Measurements from ENCODE around the gene CFAP57.

The CFAP57 gene

DNA sequence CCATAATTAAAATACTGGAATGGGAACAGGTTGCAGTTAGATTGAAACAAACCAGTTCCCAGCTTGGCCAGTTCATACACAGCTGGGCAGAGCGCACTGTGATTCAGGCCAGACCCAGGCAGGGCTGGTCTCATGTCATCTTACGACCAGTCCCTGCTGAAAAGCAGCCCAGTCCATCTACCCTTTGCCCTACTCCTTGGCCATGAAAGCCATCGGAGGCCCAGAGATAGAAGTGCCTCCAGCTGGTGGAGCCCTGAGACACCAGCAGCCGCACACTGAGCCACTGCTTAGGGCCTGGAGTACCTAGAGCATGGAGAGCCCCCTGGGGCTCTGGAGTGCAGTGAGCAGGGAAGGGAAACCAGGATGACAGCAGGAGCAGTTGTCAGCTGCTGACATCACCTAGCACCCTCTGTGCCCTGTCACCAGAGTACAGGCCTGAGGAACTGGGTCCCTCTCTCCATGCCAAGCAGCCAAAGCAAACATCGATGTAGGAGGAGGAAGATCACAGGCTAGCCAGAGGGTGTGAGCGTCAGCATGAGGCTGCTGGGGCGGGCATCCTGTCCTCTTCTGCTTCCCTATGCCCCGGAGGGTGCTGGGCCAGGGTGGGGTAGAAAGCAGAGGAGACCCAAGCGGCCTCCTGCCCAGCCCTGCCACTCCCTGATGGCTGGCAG, 63.5 kb downstream of the CFAP57 start:
- no peaks in the 10 kb centered on the region for H3K4me1 ChIP-seq (ENCODE audit: control insufficient read depth, insufficient read depth, low read length, poor library complexity, severe bottlenecking)
- H3K9me3 ChIP-seq (ENCODE audit: control insufficient read depth, low read length): no peaks in the 10 kb centered on the region
- no peak overlapping the region for H3K4me3 ChIP-seq (ENCODE audit: insufficient read depth, low read depth, low read length, poor library complexity, severe bottlenecking)
- no peaks in the 10 kb centered on the region for H3K27me3 ChIP-seq (replicated peaks; ENCODE audit: control insufficient read depth, insufficient read depth, low read length, poor library complexity, severe bottlenecking)
- H3K27ac ChIP-seq (ENCODE audit: insufficient read depth, low read length, poor library complexity, severe bottlenecking): no peak overlapping the region
- H3K36me3 ChIP-seq (ENCODE audit: control insufficient read depth, insufficient read depth, low read length): no peaks in the 10 kb centered on the region
- DNase-seq: no peak

DNA sequence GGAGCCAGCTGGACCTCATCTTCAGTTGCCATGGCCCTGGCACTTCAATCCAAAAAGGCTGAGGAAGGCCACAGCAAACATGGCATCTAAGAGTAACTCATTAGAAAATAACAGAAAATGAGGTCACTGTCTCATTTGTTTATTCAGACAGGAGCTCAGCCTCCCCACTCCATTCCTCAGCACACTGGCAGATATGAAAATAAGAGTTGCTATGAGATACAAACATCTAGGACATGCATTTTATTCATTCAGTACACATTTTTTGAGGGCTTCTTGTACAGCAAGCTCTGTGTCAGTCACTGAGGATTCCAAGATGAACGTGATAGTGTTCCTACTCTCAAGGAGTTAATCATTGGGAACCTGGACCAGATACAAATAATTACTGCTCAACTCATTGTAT, 65.0 kb downstream of the CFAP57 start:
- H3K4me3 ChIP-seq (ENCODE audit: insufficient read depth, low read depth, low read length, poor library complexity, severe bottlenecking): no peak overlapping the region

DNA sequence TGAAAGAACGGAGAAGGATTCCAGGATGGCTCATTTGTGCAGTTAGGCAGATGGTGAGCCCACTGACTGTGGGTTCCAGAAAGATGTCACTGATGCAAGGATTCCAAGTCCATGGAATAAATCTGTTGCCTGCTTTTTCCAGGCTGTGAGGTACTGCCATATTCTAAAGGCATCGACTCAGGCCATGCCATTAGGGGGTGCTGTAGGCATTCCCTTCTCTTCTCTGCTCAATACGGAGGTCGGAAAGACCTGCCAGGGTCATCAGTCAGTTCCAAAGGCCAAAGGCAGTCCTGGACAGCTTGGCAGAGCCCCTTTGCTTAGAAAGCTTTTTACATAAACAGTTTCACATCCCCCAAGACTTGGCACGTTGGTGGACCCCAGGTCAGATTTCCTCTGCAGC, 66.0 kb downstream of the CFAP57 start:
- no peaks in the 10 kb centered on the region for H3K36me3 ChIP-seq (ENCODE audit: control insufficient read depth, insufficient read depth, low read length)
- no peak for DNase-seq

More for the DNA sequence above, 65.0 kb downstream of the CFAP57 start:
- Histone ChIP-seq H3K27me3 (replicated peaks; ENCODE audit: control insufficient read depth, insufficient read depth, low read length, poor library complexity, severe bottlenecking) (no peaks in the 10 kb centered on the region), H3K27ac (ENCODE audit: insufficient read depth, low read length, poor library complexity, severe bottlenecking) (no peak overlapping the region), H3K36me3 (ENCODE audit: control insufficient read depth, insufficient read depth, low read length) (no peaks in the 10 kb centered on the region), H3K4me1 (ENCODE audit: control insufficient read depth, insufficient read depth, low read length, poor library complexity, severe bottlenecking) (no peaks in the 10 kb centered on the region), H3K9me3 (ENCODE audit: control insufficient read depth, low read length) (no peaks in the 10 kb centered on the region)
- no peak for DNase-seq

DNA sequence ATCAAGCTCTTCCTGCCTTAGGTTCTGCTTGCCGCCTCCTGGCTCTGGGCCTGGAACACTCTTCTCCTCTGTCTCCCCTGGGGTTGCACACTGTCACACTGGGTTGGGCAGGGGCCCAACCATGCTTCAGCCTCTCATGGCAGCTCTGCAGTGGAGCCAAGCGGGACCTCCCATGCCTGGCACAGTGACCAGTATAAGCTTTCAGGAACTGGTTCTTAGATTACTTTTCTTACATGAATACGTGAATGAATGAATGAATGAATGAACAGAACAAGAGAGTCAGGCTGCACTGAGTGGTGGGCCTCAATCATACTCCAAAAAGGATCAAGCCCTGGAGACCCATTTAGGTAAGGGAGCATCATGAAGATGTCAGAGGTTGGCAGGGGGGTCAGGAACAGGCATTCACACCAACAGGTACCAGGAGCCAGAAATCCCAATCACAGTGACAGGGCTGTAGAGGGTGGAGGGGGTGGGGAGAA, 66.9 kb downstream of the CFAP57 start:
- Histone ChIP-seq H3K4me3 (ENCODE audit: insufficient read depth, low read depth, low read length, poor library complexity, severe bottlenecking) (no peak overlapping the region), H3K9me3 (ENCODE audit: control insufficient read depth, low read length) (no peaks in the 10 kb centered on the region), H3K36me3 (ENCODE audit: control insufficient read depth, insufficient read depth, low read length) (no peaks in the 10 kb centered on the region), H3K27ac (ENCODE audit: insufficient read depth, low read length, poor library complexity, severe bottlenecking) (no peak overlapping the region), H3K4me1 (ENCODE audit: control insufficient read depth, insufficient read depth, low read length, poor library complexity, severe bottlenecking) (no peaks in the 10 kb centered on the region), H3K27me3 (replicated peaks; ENCODE audit: control insufficient read depth, insufficient read depth, low read length, poor library complexity, severe bottlenecking) (no peaks in the 10 kb centered on the region)
- no peak for DNase-seq

More for the DNA sequence above, 66.0 kb downstream of the CFAP57 start:
- H3K27ac ChIP-seq (ENCODE audit: insufficient read depth, low read length, poor library complexity, severe bottlenecking): no peak overlapping the region
- no peaks in the 10 kb centered on the region for H3K9me3 ChIP-seq (ENCODE audit: control insufficient read depth, low read length)
- no peak overlapping the region for H3K4me3 ChIP-seq (ENCODE audit: insufficient read depth, low read depth, low read length, poor library complexity, severe bottlenecking)
- no peaks in the 10 kb centered on the region for H3K4me1 ChIP-seq (ENCODE audit: control insufficient read depth, insufficient read depth, low read length, poor library complexity, severe bottlenecking)
- no peaks in the 10 kb centered on the region for H3K27me3 ChIP-seq (replicated peaks; ENCODE audit: control insufficient read depth, insufficient read depth, low read length, poor library complexity, severe bottlenecking)

DNA sequence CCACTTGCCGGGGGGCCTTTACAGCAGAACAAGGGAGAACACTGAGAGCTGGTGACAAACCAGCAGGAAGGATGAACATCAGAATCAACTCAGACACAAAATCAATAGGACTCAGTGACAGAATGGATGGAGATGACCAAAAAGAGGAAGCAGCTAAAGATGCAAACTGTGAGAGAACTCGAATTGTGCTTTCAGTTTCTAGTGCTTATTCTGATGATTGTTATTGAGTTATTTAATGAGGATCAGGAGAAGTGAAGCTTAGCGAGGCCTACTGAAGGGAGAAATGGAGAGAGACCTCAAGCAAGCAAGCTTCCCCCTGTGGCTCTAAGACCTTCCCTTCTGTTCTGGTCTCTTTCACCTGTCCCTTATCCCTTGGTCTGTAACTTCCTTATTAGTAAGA, 67.4 kb downstream of the CFAP57 start:
- Histone ChIP-seq H3K27ac (ENCODE audit: insufficient read depth, low read length, poor library complexity, severe bottlenecking) (no peak overlapping the region), H3K36me3 (ENCODE audit: control insufficient read depth, insufficient read depth, low read length) (no peaks in the 10 kb centered on the region), H3K4me1 (ENCODE audit: control insufficient read depth, insufficient read depth, low read length, poor library complexity, severe bottlenecking) (no peaks in the 10 kb centered on the region), H3K4me3 (ENCODE audit: insufficient read depth, low read depth, low read length, poor library complexity, severe bottlenecking) (no peak overlapping the region), H3K27me3 (replicated peaks; ENCODE audit: control insufficient read depth, insufficient read depth, low read length, poor library complexity, severe bottlenecking) (no peaks in the 10 kb centered on the region), H3K9me3 (ENCODE audit: control insufficient read depth, low read length) (no peaks in the 10 kb centered on the region)
- DNase-seq: no peak

DNA sequence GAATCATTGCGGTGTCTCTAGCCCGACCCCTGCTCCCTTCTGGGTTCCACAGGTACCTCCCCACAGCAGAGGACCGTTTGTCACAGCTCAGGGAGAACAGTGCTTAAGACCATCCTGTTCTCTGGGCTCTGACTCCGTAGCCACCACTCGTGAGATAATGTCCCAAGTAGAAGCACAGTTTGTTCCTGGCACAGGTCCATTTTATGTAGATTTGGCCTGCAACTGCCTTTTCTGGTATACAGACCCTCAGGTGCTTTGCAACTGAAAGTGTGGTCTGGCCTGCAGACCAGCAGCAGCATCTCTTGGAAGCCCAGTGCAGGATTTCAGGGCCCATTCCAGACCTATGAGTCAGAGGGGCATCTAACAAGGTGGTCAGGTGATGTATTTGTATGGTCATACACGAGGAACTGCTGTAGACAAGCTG, 69.3 kb downstream of the CFAP57 start:
- H3K9me3 ChIP-seq (ENCODE audit: control insufficient read depth, low read length): no peaks in the 10 kb centered on the region
- H3K4me1 ChIP-seq (ENCODE audit: control insufficient read depth, insufficient read depth, low read length, poor library complexity, severe bottlenecking): no peaks in the 10 kb centered on the region
- no peak overlapping the region for H3K27ac ChIP-seq (ENCODE audit: insufficient read depth, low read length, poor library complexity, severe bottlenecking)
- no peak overlapping the region for H3K4me3 ChIP-seq (ENCODE audit: insufficient read depth, low read depth, low read length, poor library complexity, severe bottlenecking)
- H3K36me3 ChIP-seq (ENCODE audit: control insufficient read depth, insufficient read depth, low read length): no peaks in the 10 kb centered on the region
- no peak for DNase-seq
- no peaks in the 10 kb centered on the region for H3K27me3 ChIP-seq (replicated peaks; ENCODE audit: control insufficient read depth, insufficient read depth, low read length, poor library complexity, severe bottlenecking)

DNA sequence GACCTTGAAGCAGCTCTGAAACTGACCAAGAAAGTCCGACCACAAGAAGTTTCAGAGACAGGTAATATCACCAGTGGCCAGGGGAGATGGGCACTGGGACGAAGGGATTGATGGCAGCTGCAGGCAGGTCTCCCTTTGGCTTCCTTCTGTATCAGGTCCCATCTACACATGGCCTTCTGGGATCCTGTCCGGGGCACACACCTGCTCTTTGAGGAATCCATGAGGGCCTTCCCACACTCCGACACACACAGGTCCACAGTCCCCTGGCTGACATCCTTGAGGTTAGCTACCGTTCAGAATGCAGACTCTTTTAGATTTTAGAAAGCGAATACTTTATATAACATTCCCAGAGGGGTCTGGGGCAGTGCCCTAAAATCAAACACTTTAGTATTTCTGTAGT, 71.2 kb downstream of the CFAP57 start:
- H3K36me3 ChIP-seq (ENCODE audit: control insufficient read depth, insufficient read depth, low read length): no peaks in the 10 kb centered on the region
- no peak for DNase-seq
- no peak overlapping the region for H3K27ac ChIP-seq (ENCODE audit: insufficient read depth, low read length, poor library complexity, severe bottlenecking)
- H3K4me3 ChIP-seq (ENCODE audit: insufficient read depth, low read depth, low read length, poor library complexity, severe bottlenecking): no peak overlapping the region
- no peaks in the 10 kb centered on the region for H3K4me1 ChIP-seq (ENCODE audit: control insufficient read depth, insufficient read depth, low read length, poor library complexity, severe bottlenecking)
- H3K9me3 ChIP-seq (ENCODE audit: control insufficient read depth, low read length): no peaks in the 10 kb centered on the region
- no peaks in the 10 kb centered on the region for H3K27me3 ChIP-seq (replicated peaks; ENCODE audit: control insufficient read depth, insufficient read depth, low read length, poor library complexity, severe bottlenecking)

DNA sequence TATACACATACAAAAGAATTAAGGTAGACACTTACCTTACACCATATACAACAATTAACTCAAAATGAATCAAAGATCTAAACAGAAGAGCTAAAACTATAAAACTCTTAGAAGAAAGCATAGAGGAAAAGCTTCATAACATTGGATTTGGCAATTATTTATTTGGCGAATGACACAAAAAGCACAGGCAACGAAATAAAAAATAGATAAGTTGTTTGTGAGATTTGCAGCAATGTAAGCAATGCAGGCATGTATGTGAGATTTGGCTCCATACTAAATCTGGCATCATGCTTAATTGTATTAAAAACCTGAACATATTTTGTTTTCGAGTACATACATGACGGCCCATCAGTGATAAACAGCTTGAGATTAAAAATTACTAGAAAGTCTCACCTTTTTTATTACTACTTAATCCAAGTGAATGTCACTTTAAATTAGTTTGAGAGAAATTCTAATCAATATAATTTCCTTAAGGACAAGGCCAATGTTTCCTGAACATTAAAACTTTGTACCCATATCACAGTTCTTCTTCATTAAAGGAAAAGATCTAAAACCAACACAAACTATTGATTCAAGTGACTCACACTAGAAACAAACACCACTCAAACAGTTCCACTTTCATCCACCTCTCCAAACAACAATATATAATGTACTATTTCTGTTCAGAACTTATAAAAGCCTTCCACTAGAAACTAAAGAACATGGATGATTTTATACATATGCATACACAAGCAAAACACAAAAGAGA, 74.5 kb downstream of the CFAP57 start:
- Histone ChIP-seq H3K9me3 (ENCODE audit: control insufficient read depth, low read length) (no peaks in the 10 kb centered on the region), H3K27me3 (replicated peaks; ENCODE audit: control insufficient read depth, insufficient read depth, low read length, poor library complexity, severe bottlenecking) (no peaks in the 10 kb centered on the region), H3K36me3 (ENCODE audit: control insufficient read depth, insufficient read depth, low read length) (no peaks in the 10 kb centered on the region), H3K4me1 (ENCODE audit: control insufficient read depth, insufficient read depth, low read length, poor library complexity, severe bottlenecking) (no peaks in the 10 kb centered on the region), H3K27ac (ENCODE audit: insufficient read depth, low read length, poor library complexity, severe bottlenecking) (no peak overlapping the region), H3K4me3 (ENCODE audit: insufficient read depth, low read depth, low read length, poor library complexity, severe bottlenecking) (no peak overlapping the region)
- no peak for DNase-seq

DNA sequence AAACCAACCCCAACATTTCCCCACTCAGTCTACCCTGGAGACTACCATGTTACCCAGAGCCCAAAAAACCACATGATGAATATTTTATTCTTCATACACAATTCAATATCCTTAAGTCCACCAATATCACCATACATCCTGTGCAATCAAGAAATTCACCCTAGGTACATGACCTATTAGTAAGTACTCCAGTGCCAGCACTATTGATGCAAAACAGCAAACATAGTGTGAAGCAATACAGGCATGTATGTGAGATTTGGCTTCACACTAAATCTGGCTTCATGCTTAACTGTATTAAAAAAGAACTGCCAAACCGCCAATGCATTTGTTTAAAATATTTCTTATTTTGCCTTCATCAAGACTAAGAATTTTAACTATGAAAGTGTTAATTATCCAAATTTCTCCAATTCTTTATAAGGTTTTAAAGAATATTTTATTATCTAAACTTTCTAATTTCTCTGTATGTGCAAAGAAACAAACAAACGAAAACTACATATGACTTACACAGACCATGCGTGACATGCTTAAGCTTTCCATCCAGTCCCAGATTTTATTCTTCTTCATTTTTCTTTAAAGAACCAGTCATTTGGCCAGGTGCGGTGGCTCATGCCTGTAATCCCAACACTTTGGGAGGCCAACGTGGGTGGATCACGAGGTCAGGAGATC, 75.3 kb downstream of the CFAP57 start:
- Histone ChIP-seq H3K4me1 (ENCODE audit: control insufficient read depth, insufficient read depth, low read length, poor library complexity, severe bottlenecking) (no peaks in the 10 kb centered on the region), H3K9me3 (ENCODE audit: control insufficient read depth, low read length) (no peaks in the 10 kb centered on the region), H3K27ac (ENCODE audit: insufficient read depth, low read length, poor library complexity, severe bottlenecking) (no peak overlapping the region), H3K36me3 (ENCODE audit: control insufficient read depth, insufficient read depth, low read length) (no peaks in the 10 kb centered on the region), H3K27me3 (replicated peaks; ENCODE audit: control insufficient read depth, insufficient read depth, low read length, poor library complexity, severe bottlenecking) (no peaks in the 10 kb centered on the region), H3K4me3 (ENCODE audit: insufficient read depth, low read depth, low read length, poor library complexity, severe bottlenecking) (no peak overlapping the region)
- no peak for DNase-seq

DNA sequence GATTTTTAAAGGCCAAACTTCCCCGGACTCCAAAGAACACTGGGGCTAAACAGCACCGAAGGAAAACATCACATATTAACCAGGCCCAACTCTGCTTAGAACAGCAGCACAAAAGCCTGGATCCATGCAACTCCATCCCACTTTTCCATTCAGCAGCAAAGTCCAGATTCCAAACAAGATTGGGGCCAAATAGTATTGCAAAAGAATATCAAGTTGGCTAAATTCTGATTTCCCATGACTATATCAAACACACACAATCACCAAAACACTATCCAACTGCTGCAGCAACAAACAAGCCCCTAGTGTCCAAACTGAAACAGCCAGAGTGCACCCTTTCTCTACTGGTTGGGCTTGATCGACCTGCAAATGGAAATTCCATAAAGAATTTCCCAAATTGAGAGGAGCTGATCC, 78.2 kb downstream of the CFAP57 start:
- no peak for DNase-seq

More for the DNA sequence above, 78.2 kb downstream of the CFAP57 start:
- Histone ChIP-seq H3K4me3 (ENCODE audit: insufficient read depth, low read depth, low read length, poor library complexity, severe bottlenecking) (no peak overlapping the region), H3K9me3 (ENCODE audit: control insufficient read depth, low read length) (no peaks in the 10 kb centered on the region), H3K4me1 (ENCODE audit: control insufficient read depth, insufficient read depth, low read length, poor library complexity, severe bottlenecking) (no peaks in the 10 kb centered on the region), H3K27ac (ENCODE audit: insufficient read depth, low read length, poor library complexity, severe bottlenecking) (no peak overlapping the region), H3K36me3 (ENCODE audit: control insufficient read depth, insufficient read depth, low read length) (no peaks in the 10 kb centered on the region), H3K27me3 (replicated peaks; ENCODE audit: control insufficient read depth, insufficient read depth, low read length, poor library complexity, severe bottlenecking) (no peaks in the 10 kb centered on the region)

All from effector memory CD4-positive, alpha-beta T cell (primary cell).